HG03045 (cell line): Measurements from ENCODE around the gene PPP2R2C.

Source experiments
- ATAC-seq: cut with Tn5 transposase; IDR thresholded peaks from one replicate; pipeline ENCODE4 v1.9.1; 2021; ENCODE audit warnings: mild to moderate bottlenecking, moderate library complexity; ENCODE audit not compliant: unreplicated experiment

Gene PPP2R2C

DNA sequence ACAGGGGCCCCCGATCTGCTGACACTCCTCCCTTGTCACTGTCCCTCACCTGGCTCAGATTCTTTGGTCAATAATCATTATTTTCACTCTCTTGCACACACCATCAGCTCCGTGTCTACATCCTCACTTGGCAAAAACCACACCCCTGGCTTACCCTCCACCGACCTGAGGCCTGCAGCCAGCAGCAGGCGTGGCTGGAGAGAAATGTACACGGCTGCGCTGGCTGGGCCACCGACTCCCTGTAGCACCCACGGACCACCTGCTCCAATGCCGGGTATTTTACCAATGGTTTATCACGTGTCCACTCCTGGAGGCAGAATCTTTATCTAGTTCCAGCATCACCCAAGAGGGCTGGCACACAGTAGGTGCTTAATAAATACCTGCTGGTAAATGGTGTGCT is 104.3 kb downstream of the PPP2R2C start:
- no peak for ATAC-seq

DNA sequence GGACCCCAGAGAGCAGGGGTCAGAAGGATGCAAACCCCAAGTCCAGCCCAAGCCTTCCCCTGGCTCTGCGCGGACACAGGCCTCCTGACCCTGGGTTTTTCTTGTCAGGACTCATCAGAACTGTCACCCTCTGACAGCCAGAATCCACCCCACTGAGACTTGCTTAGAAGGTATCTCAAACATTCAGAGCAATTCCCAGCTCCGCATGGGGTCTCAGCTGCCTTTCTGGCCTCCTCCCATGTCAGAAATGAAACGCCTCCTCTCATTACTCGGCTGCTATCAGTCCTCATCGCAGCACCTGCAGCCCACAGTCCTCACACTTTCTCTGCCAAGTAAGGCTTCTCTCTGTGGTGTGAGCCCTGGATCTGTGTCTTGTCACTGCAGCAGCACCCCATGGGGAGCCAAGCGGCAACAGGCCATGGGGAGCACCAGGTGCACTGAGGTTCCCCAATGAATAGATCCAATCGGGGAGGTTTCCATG is 105.0 kb downstream of the PPP2R2C start:
- ATAC-seq: no peak

DNA sequence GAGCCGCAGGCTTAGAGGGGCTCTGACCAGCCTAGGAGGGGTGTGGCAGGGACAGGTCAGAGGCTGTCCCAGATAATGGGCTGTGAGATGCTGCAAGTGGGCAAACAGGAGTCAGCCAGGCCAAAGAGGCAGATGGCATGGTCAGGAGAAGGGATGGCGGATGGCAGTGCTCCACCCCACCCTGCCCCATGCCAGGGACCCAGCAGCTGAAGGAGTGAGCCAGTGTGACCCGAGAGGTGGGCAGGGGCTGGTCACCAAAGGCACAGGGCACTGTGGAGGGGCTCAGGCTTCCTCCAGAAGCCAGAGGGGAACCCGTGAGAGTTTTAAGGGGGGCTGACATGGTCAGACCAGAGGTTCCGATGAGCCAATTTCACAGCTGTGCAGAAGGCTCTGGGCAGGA is 105.8 kb downstream of the PPP2R2C start:
- ATAC-seq: no peak

DNA sequence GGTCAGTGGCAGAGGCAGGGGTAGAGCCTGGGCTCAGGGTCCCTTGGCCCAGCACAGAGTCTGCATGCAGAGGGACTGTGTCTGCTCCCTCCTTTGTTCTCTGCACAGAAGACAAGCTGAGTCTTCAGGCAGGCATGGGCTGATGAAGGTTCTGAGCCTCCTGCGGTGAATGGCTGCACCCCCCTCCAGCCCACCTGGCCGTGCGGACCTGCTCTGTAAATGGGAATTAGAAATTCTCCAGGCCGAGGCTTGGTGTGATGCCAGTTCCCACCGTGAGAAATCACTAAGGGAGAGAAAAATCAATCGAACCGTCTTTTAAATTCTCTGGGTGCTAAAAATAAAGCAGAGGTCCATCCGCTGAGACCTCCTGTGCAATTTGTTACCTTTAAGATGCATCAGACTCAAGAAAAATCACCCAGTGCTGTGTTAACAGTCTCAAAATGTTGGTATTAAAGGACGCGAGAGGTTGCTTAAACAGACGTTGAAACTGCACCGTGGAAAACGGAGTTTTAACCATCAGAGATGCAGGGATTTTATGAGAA is 106.8 kb downstream of the PPP2R2C start:
- ATAC-seq: no peak

- no peak for ATAC-seq
These were observed 107.8 kb downstream of the PPP2R2C start for GRCh38 chr4:6364581-6364980.

GRCh38 chr4:6364146-6364545 is 108.3 kb downstream of the PPP2R2C start:
- ATAC-seq: no peak

DNA sequence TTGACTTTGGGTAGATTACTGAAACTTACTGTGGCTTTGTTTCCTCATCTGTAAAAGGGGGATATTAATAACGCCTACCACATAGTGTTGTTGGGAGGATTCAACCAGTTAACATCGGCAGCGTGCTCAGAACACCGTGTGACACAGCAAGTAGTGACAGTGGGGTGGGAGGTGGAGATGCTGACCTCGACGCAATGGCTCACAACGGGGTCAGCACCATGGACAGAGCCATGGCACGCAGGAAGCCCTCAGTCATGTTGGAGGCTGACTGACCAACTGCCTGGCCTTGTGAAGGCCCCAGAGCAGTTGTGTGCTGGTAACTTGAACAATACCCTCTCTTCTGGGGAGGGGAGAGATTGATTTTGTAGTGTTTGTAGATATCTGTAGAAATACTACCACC is 109.5 kb downstream of the PPP2R2C start:
- ATAC-seq: no peak

DNA sequence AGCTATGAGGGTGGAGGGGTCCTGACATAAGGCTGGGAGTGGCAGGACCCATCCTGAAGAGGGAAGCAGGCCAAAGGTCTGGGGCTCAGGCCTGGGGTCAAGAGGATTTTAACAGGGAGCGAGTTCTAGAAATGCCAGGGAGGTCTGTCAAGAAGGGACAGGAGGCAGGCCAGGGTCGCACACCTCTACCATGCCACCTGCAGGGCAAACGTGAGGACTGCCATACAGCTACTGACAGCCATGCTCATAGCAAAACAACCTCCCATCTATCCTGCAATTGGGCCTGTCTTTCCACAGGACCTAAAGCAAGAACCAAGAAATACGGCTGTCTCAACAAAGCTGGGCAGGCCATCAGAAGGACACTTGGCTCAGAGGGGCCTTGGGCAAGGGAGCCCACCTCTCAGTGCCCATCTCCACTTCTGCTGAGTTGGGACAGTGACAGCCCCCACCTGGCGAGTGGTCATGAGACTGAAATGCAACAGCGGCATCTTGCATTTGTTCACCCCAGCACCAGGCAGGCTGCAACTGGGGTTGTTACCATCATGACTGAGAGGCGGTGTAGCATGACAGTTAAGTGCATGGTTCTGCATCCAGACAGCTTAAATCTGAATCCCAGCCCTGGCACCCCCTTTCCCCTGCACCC is 110.0 kb downstream of the PPP2R2C start:
- no peak for ATAC-seq

- ATAC-seq: no peak
These were observed 111.2 kb downstream of the PPP2R2C start for GRCh38 chr4:6361076-6361784.

DNA sequence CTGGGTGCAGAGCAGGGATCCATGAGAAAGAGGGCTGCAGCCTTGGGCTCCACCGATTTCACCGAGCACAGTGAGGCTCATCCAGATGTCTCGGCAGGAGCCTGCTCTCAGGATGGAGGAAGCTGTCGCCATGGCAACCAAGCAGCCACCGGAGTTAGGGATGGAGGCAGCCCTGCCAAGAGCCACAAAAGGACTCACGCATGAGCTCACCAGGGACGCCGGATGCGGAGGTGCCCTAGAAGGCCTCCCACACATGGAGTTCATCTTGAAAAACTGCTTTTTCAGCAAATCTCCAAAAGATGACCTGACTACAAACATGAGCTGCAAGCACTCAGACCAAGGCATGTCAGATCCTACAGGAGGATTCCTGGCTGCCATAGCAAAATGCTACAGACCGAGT is 112.0 kb downstream of the PPP2R2C start:
- ATAC-seq: no peak

GRCh38 chr4:6359536-6360308 is 112.7 kb downstream of the PPP2R2C start:
- no peak for ATAC-seq

DNA sequence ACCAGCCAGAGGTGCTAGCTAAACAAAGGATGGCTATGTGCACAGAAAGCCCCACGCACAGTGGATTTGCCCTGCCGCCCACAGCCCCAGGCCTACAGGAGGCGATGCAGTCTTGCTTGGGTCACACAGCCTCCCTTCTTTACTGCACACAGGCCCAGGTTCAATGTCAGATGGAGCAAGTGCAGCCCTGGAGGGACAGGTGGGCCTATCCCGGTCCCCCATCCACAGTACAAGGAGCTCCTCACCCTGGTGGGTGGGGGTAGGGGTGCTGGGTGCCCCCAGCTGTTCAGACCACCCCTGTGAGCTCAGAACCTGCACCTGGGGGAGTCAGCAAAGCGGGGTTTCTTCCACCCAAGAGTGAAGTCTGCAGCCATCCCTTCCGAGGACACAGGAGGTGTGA is 114.9 kb downstream of the PPP2R2C start:
- ATAC-seq: no peak

DNA sequence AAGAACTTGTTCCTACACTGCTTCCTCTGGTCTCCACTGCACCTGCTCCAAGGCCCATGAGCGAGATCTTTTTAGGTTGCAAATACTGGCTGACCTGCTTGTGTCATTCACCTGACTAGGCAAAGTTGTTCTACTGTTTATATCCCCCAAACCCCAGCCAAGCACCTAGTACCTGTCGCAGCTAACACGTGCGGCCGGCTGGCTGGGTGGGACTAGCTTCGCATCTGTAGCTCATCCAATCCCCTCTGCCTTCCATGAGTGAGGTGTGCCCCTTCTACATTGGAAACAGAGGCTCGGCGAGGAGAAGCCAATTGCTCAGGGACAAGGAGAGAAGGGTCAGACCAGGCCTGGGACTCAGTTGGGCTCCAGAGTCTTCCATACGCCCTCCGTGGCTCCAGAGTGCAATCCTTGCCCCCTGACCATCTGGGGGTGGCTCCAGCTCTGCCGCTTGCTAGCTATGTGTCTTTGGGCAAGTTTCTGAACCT is 116.3 kb downstream of the PPP2R2C start:
- ATAC-seq: no peak

GRCh38 chr4:6355052-6355451 is 117.4 kb downstream of the PPP2R2C start:
- no peak for ATAC-seq

GRCh38 chr4:6354626-6355025 is 117.8 kb downstream of the PPP2R2C start:
- ATAC-seq: no peak

DNA sequence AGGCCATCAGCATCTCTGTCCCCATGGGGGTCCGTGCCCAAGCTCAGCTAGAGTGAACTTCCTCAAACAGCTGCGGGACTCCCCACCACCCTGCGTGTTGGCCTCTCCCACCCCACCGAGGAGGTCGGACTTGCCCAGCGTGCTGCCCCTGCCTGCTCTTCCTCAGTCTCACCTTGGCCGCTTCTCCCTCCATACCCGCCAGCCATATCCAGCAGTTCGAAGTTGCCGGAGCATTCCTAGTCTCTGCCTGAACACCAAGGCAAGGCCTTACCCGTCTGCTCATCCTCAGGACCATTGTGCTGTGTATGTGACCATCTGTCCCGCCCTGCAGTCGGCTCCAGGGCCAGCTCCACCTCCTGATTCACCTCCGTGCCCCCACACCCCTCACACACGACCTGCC is 118.3 kb downstream of the PPP2R2C start:
- no peak for ATAC-seq

DNA sequence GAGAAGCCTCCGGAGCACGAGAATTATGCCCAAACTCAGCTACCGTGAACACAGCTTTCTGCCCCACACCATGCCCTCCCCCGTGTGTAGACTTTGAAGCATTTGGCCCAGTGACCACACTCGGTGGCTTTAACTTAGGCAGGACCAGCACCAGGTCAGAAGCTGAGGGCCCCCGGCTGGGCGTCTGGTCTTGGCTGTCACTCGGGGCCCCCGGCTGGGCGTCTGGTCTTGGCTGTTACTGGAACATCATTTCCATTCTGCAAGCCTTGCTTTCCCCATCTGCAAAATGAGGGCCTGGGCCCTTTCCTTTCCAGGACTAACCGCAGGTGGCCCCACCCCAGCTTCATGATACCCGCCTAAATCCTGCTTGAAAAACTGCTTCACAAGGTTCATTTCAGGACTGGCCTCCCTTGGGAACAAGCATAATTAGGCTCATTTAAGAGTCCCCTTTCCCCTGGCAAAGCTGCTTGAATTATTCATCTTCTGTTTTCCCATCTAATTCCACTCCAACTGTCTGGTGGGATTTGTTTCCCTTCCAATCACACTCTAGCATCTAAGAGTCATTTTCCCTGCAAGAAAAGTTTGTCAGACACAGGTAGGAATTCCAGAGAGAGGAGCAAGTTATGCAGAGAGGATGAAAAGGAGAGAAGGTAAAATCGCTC is 120.3 kb downstream of the PPP2R2C start:
- no peak for ATAC-seq

DNA sequence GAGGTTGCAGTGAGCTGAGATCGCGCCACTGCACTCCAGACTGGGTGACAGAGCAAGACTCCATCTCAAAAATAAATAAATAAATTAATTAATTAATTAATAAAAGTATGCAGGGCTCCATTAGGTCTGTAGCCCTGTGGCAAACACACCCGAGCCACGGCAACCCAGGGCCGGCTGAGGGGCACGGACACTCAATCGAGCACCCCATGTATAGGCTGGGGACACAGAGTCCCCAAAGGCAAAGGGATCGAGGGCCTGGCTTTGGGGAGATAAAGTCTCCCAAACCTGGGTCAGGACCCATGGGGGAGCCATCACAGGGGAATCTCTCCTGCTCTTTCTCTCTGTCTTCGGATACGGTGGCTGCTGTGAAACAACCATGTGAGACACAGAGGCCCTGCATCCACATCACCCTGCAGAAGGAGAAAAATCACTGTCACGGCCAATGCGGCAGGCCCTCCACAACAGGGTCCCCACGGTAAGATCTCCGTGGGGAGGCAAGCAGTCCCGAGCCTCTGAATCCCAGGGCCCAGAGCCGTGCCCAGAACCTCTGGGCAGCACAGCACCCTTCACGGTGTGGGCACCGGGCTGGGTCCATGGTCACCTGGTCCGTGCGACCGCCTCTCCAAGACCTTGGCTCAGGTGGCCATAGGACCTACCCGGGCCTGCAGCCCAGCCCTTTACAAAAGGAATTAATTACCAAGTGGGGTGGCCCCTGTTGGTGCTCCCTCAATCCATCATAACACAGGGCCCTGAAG is 121.0 kb downstream of the PPP2R2C start:
- no peak for ATAC-seq

- no peak for ATAC-seq
These were observed 121.8 kb downstream of the PPP2R2C start for GRCh38 chr4:6350646-6351045.

DNA sequence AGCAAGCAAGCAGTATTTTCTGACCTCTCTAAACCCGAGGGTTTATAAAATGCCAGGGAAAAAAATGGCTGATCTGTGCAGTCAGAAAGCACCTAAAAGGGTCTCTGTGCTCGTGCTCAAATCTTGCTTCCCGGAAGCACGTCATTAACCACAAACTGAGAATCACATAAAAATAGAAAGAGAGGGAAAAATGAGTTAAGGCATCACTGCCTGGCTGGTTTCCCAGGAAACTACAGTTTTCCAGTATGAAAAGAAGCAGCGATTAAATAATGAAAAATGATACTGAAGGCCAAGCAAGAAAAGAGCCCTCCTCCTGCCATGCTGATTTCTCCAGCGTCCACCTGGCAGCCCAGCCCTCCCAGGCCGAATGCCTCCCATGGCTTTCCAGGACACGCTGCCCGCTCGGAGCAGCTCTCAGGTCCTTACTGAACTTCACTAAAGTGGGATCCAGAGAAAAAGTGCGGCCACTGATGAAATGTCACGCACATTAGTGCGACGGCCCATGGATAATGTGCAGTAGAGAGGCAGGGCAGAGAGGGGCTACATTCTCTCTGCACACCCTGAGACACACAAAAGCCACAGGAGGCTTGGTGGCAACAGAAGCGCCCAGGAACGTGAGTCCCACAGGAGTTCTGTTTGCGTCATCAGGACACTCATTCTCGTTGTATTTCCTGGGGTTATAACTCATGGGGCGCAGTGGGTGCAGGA is 122.4 kb downstream of the PPP2R2C start:
- ATAC-seq: no peak
